AG09319 (cell line): Measurements from ENCODE around the gene KCNJ10.

ENCODE experiments used
- DNase-seq: peaks from one replicate; pipeline ENCODE4 v3.0.0-alpha.2; 2010; ENCODE audit warnings: low read depth; ENCODE audit errors: extremely low read depth
- TF ChIP-seq, protein P1 (sequence below): IDR thresholded peaks from 2 replicates; pipeline ENCODE4 v1.5.1; 2011; ENCODE audit warnings: low read depth, mild to moderate bottlenecking, inconsistent platforms, low read length, moderate library complexity

Gene KCNJ10

DNA sequence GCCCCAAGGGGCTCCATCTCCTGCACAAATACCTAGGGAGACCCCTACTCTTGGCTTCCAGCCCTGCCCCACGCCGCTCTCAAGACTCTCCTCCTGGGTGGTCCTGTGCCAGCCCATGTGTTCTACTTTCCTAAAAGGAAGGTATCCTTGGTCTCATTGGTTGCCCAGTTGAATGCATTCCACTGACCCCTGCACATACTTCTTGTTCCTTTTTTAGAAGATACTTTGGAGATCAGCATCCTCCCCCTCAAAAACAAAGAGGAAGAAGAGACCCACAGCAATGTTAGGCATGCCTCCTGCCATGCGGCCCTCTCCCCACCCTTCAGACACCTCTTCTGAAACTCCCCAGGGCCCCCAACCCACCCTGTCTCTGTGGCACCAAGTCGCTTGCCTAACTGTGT lies 120.0 kb downstream of the KCNJ10 start:
- TF ChIP-seq, protein P1, sequence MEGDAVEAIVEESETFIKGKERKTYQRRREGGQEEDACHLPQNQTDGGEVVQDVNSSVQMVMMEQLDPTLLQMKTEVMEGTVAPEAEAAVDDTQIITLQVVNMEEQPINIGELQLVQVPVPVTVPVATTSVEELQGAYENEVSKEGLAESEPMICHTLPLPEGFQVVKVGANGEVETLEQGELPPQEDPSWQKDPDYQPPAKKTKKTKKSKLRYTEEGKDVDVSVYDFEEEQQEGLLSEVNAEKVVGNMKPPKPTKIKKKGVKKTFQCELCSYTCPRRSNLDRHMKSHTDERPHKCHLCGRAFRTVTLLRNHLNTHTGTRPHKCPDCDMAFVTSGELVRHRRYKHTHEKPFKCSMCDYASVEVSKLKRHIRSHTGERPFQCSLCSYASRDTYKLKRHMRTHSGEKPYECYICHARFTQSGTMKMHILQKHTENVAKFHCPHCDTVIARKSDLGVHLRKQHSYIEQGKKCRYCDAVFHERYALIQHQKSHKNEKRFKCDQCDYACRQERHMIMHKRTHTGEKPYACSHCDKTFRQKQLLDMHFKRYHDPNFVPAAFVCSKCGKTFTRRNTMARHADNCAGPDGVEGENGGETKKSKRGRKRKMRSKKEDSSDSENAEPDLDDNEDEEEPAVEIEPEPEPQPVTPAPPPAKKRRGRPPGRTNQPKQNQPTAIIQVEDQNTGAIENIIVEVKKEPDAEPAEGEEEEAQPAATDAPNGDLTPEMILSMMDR, result no peak
- DNase-seq, result no peak

DNA sequence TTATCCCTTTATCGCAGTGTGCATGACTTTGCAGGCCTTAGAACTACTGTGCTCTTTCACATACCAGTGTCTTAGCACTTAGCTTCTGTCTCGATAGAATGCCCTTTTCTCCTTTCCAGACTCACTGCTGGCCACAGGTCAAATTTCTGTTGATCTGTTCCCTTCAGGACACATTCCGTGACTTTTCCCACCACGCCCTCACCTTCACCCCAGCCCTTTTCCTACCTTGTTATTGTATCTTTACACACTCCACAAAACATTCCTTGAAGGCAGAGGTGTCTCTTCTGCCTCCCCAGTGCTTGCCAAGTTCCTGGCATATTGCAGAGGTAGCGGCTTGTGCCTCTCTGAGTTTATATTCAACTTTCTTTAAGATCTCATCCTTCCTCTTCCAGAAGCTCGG lies 120.8 kb downstream of the KCNJ10 start:
- TF ChIP-seq, protein P1, result no peak
- DNase-seq, result no peak
